IMR-90 (cell line): Measurements from ENCODE around the gene SLC16A5. TPM values are rescaled to one million over a fixed set of nuclear protein-coding genes. Genes with fewer than 3 reads are reported as not detected.

Experiments used
- ATAC-seq: fragments of 200-7000 bp; cut with Tn5 transposase; 2 replicates; pipeline ENCODE4 v1.9.1; 2020; ENCODE audit warnings: low read depth, mild to moderate bottlenecking, moderate library complexity
- BruUV-seq: library from RNA; stranded (reverse); fragments of 400-500 nt; replicated peaks from 2 replicates; lab custom pipeline; 2021; lab: Mats Ljungman, UMichigan
- CTCF ChIA-PET: fragments of 300-600 bp; formaldehyde crosslinking; extraction: SDS; loops from one replicate; lab custom pipeline; 2021; ENCODE audit warnings: antibody characterized with exemption; lab: Yijun Ruan, JAX
- POLR2A ChIA-PET: fragments of 300-600 bp; sonication (Branson Sonifier 250); formaldehyde crosslinking; loops from one replicate; lab custom pipeline; 2022; ENCODE audit warnings: antibody characterized with exemption; ENCODE audit not compliant: unreplicated experiment; lab: Charles Lee
- DNase-seq: peaks from one replicate; pipeline ENCODE4 v3.0.0; 2013
- H2AFZ ChIP-seq: replicated peaks from 2 replicates; pipeline ENCODE3; 2013; ENCODE audit warnings: low read length, mild to moderate bottlenecking; ENCODE audit not compliant: poor library complexity
- H2AK5ac ChIP-seq: 2 replicates; pipeline ENCODE4 v1.6.1; 2013; ENCODE audit warnings: low read depth, low read length, inconsistent platforms
- H2AK9ac ChIP-seq: replicated peaks from 2 replicates; pipeline ENCODE3; 2013; ENCODE audit warnings: mild to moderate bottlenecking, low read depth, low read length, moderate library complexity; ENCODE audit not compliant: poor library complexity
- H2BK120ac ChIP-seq: 2 replicates; pipeline ENCODE4 v1.6.1; 2013; ENCODE audit warnings: low read depth, low read length, inconsistent platforms
- H2BK15ac ChIP-seq: 3 replicates; pipeline ENCODE4 v1.6.1; 2013; ENCODE audit warnings: low read depth, low read length, inconsistent platforms
- H2BK20ac ChIP-seq: 2 replicates; pipeline ENCODE4 v1.6.1; 2013; ENCODE audit warnings: low read depth, mild to moderate bottlenecking, inconsistent platforms, low read length, moderate library complexity
- H2BK5ac ChIP-seq: 2 replicates; pipeline ENCODE4 v1.6.1; 2013; ENCODE audit warnings: mild to moderate bottlenecking, low read depth, low read length, inconsistent platforms; ENCODE audit not compliant: poor library complexity, severe bottlenecking
- H3K14ac ChIP-seq: replicated peaks from 2 replicates; pipeline ENCODE4 v1.6.1; 2013; ENCODE audit warnings: low read depth, low read length, inconsistent platforms
- H3K18ac ChIP-seq: 2 replicates; pipeline ENCODE4 v1.6.1; 2013; ENCODE audit warnings: low read depth, low read length, control low read depth
- H3K23ac ChIP-seq: 2 replicates; pipeline ENCODE4 v1.6.1; 2013; ENCODE audit warnings: low read depth, low read length, inconsistent platforms
- H3K27ac ChIP-seq: 2 replicates; pipeline ENCODE4 v1.5.1; 2013; ENCODE audit warnings: mild to moderate bottlenecking, control low read depth, low read length; ENCODE audit not compliant: insufficient read depth
- H3K27me3 ChIP-seq: 2 replicates; pipeline ENCODE4 v1.6.1; 2013; ENCODE audit warnings: low read length; ENCODE audit not compliant: control insufficient read depth, insufficient read depth
- H3K36me3 ChIP-seq: 2 replicates; pipeline ENCODE4 v1.6.1; 2013; ENCODE audit warnings: low read length, mixed read lengths; ENCODE audit not compliant: control insufficient read depth, insufficient read depth
- H3K4ac ChIP-seq: 2 replicates; pipeline ENCODE4 v1.6.1; 2013; ENCODE audit warnings: low read depth, low read length, inconsistent platforms
- H3K4me1 ChIP-seq: 2 replicates; pipeline ENCODE4 v1.6.1; 2013; ENCODE audit warnings: low read length, mixed read lengths; ENCODE audit not compliant: control insufficient read depth, insufficient read depth
- H3K4me2 ChIP-seq: 2 replicates; pipeline ENCODE4 v1.6.1; 2013; ENCODE audit warnings: low read depth, mild to moderate bottlenecking, control low read depth, low read length, moderate library complexity
- H3K4me3 ChIP-seq: 2 replicates; pipeline ENCODE4 v1.5.1; 2013; ENCODE audit warnings: low read depth, mild to moderate bottlenecking, control low read depth, low read length, moderate library complexity; ENCODE audit not compliant: insufficient read depth
- H3K56ac ChIP-seq: 2 replicates; pipeline ENCODE4 v1.6.1; 2013; ENCODE audit warnings: low read length, inconsistent platforms; ENCODE audit not compliant: insufficient read depth; ENCODE audit errors: extremely low read depth
- H3K79me1 ChIP-seq, 2 experiments: 2 replicates each; pipeline ENCODE4 v1.6.1; 2013; ENCODE audit warnings: low read length in 2 of 2, inconsistent platforms in 1 of 2, low read depth in 1 of 2
- H3K9ac ChIP-seq: 2 replicates; pipeline ENCODE4 v1.6.1; 2013; ENCODE audit warnings: low read depth, low read length, control low read depth
- H3K9me1 ChIP-seq: 2 replicates; pipeline ENCODE4 v1.6.1; 2013; ENCODE audit warnings: low read length, inconsistent platforms; ENCODE audit not compliant: insufficient read depth
- H3K9me3 ChIP-seq: 2 replicates; pipeline ENCODE4 v1.6.1; 2013; ENCODE audit warnings: low read length; ENCODE audit not compliant: control insufficient read depth, insufficient read depth
- H4K20me1 ChIP-seq: 2 replicates; pipeline ENCODE4 v1.6.1; 2013; ENCODE audit warnings: low read length, inconsistent platforms; ENCODE audit not compliant: insufficient read depth
- H4K5ac ChIP-seq: 2 replicates; pipeline ENCODE4 v1.6.1; 2013; ENCODE audit warnings: mild to moderate bottlenecking, low read depth, low read length, control low read depth
- H4K8ac ChIP-seq, 2 experiments: 2 replicates each; pipeline ENCODE4 v1.6.1; 2013; ENCODE audit warnings: low read depth in 2 of 2, low read length in 2 of 2, control low read depth in 1 of 2, inconsistent platforms in 1 of 2
- H4K91ac ChIP-seq: 2 replicates; pipeline ENCODE4 v1.6.1; 2013; ENCODE audit warnings: low read depth, low read length, inconsistent platforms; ENCODE audit not compliant: insufficient read depth
- CEBPB ChIP-seq: IDR thresholded peaks from 2 replicates; pipeline ENCODE4 v1.6.1; 2012; ENCODE audit warnings: low read depth, low read length, improper control_type of control experiment
- CHD1 ChIP-seq: IDR thresholded peaks from 2 replicates; pipeline ENCODE4 v1.6.1; 2012; ENCODE audit warnings: low read depth, low read length, improper control_type of control experiment
- MAFK ChIP-seq: IDR thresholded peaks from 2 replicates; pipeline ENCODE4 v1.6.1; 2012; ENCODE audit warnings: low read depth, low read length, improper control_type of control experiment
- MXI1 ChIP-seq: IDR thresholded peaks from 2 replicates; pipeline ENCODE4 v1.6.1; 2012; ENCODE audit warnings: low read depth, mild to moderate bottlenecking, low read length, moderate library complexity, borderline replicate concordance
- WGBS, 2 experiments: methylation state at CpG; one replicate each; pipeline versions ENCODE4 v1.1.5 to v1.1.7; 2013; ENCODE audit warnings: missing lambda C conversion rate in 2 of 2; ENCODE audit not compliant: insufficient read length in 1 of 2; ENCODE audit errors: extremely low coverage in 2 of 2; 5-methylcytosine and 5-hydroxymethylcytosine counted together
- dilution Hi-C: fragments of 300-500 bp; cut with HindIII; formaldehyde crosslinking; loops from one replicate; pipeline ENCODE4 v1.14.3; 2018; ENCODE audit warnings: low sequenced_read_pairs; ENCODE audit not compliant: unreplicated experiment
- in situ Hi-C: fragments of 300-500 bp; cut with MboI; formaldehyde crosslinking; loops from 3 replicates; pipeline ENCODE4 v1.14.3; 2019; ENCODE audit warnings: low sequenced_read_pairs, inconsistent platforms, mixed read lengths
- intact Hi-C: fragments of 100-400 bp; cut with micrococcal nuclease; formaldehyde crosslinking; loops from 2 replicates; pipeline ENCODE4 v1.10.0; 2022
- polyA plus RNA-seq, 3 experiments: library from polyadenylated mRNA; depleted of rRNA; stranded (reverse); fragments of >200 nt; gene quantifications; 2 replicates each; pipeline ENCODE4 v1.2.3, GENCODE V29; 2012; ENCODE audit warnings: low replicate concordance in 1 of 3
- total RNA-seq: library from RNA; depleted of rRNA; stranded (reverse); fragments of >200 nt; gene quantifications from 2 replicates; pipeline ENCODE4 v1.2.3, GENCODE V29; 2012

The SLC16A5 gene
- total and polyA plus RNA-seq, 2 of the 4 experiments (the other 2 are of a cell fraction), result 1.8 to 7.1 TPM

DNA sequence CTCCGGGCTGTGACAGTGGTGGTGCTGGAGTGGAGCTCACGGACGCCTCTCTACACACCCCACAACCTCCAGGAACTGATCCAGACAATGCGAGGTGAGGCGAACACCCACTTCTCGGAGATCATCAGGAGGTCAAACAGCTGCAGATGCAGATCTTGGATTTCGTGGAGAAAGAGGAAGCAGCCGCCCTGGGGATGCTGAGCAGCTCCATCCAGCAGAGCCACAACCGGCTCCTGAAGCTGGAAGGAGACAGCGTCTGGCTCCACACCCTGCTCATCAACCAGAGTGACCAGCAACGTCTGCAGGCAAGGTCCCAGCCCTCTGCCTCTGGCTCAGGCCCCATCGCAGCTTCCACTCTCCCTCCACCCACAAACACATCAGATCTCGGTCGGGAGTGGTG is 13.2 kb upstream of the SLC16A5 start:
- DNase-seq (no peak), ATAC-seq (no peak)
- no peaks in the 10 kb centered on the region for H3K27me3 ChIP-seq
- no peak overlapping the region for H3K4me2 ChIP-seq
- no peak overlapping the region for H2BK15ac ChIP-seq
- in situ Hi-C loops, result loop anchor here (25.0 kb wide), 1 partner anchor 338 kb away; the partner anchor contains the start of gene GRB2
- intact Hi-C loops, result loop anchor here (5.0 kb wide), 1 partner anchor 33 kb away; the partner anchor contains the start of gene ARMC7
- H3K36me3 ChIP-seq, result no peaks in the 10 kb centered on the region
- 61% methylated on average over 3 of the region's 14 CpGs; no CpG with 5 or more reads in 1 of the 2 experiments for WGBS, 2 experiments
- H3K9me1 ChIP-seq, result peaks cover 14% of the 10 kb centered on the region
- H2BK120ac ChIP-seq, result no peak overlapping the region
- H4K20me1 ChIP-seq, result no peaks in the 10 kb centered on the region
- no peak overlapping the region for H3K4ac ChIP-seq
- POLR2A ChIA-PET, result no interaction called here
- H3K4me3 ChIP-seq, result no peak overlapping the region
- no peak overlapping the region for H3K27ac ChIP-seq
- no peak overlapping the region for H4K8ac ChIP-seq
- H2BK20ac ChIP-seq, result no peak overlapping the region
- no peak overlapping the region for H2BK5ac ChIP-seq
- no peak overlapping the region for H4K5ac ChIP-seq
- CTCF ChIA-PET, result interaction anchor here (1.1 kb wide), 1 partner anchor 40 kb away, joined by 3 read pairs; no protein-coding TSS in a partner anchor
- peaks cover 19% of the 10 kb centered on the region for H3K4me1 ChIP-seq
- no peak overlapping the region for H3K23ac ChIP-seq
- no peaks in the 10 kb centered on the region for H3K9me3 ChIP-seq
- TF ChIP-seq CEBPB (no peak), CHD1 (no peak), MAFK (no peak), MXI1 (no peak)
- peak overlapping the region; percentile 37 for H2AFZ ChIP-seq
- no peak overlapping the region for H3K14ac ChIP-seq
- no peak overlapping the region for H4K91ac ChIP-seq
- peak overlapping the region; percentile 68 for H2AK9ac ChIP-seq
- BruUV-seq, result no TSS peak
- no peak overlapping the region for H3K56ac ChIP-seq
- no peak overlapping the region for H2AK5ac ChIP-seq
- dilution Hi-C loops, result no loop called here
- H3K79me1 ChIP-seq, result no peaks in the 10 kb centered on the region
- H3K9ac ChIP-seq, result no peak overlapping the region
- no peak overlapping the region for H3K18ac ChIP-seq
